H9 (cell line): ENCODE measurements around the gene SLC37A4. TPM values are rescaled to one million over a fixed set of nuclear protein-coding genes. Genes with fewer than 3 reads are reported as not detected.
A peak's percentile ranks its signal among the peaks of the same experiment; 100 is the strongest.
"Not testable (repeated sequence)": the region's sequence is repeated elsewhere in the genome, so short reads cannot be mapped to it uniquely, and the experiment has no call there.

ENCODE experiments used
- DNase-seq: peaks from one replicate; pipeline ENCODE4 v3.0.0-alpha.2; 2017
- H2AFZ ChIP-seq: one replicate; pipeline ENCODE4 v1.6.1; 2013; ENCODE audit warnings: mild to moderate bottlenecking, low read length, control low read depth, moderate library complexity
- H2AK5ac ChIP-seq: 2 replicates; pipeline ENCODE4 v1.6.1; 2013; ENCODE audit warnings: low read length, control low read depth, mixed read lengths; ENCODE audit not compliant: insufficient read length
- H2BK120ac ChIP-seq: one replicate; pipeline ENCODE4 v1.6.1; 2013; ENCODE audit warnings: low read depth, mild to moderate bottlenecking, low read length, control low read depth, inconsistent platforms; ENCODE audit not compliant: poor library complexity, severe bottlenecking
- H2BK12ac ChIP-seq: 2 replicates; pipeline ENCODE4 v1.6.1; 2013; ENCODE audit warnings: low read length, control low read depth, mixed read lengths, low read depth; ENCODE audit not compliant: insufficient read length
- H2BK15ac ChIP-seq: 2 replicates; pipeline ENCODE4 v1.6.1; 2013; ENCODE audit warnings: low read depth, low read length, control low read depth
- H2BK20ac ChIP-seq: one replicate; pipeline ENCODE4 v1.6.1; 2013; ENCODE audit warnings: low read depth, mild to moderate bottlenecking, low read length, control low read depth, inconsistent platforms; ENCODE audit not compliant: poor library complexity, severe bottlenecking
- H2BK5ac ChIP-seq: 2 replicates; pipeline ENCODE4 v1.6.1; 2013; ENCODE audit warnings: low read length, control low read depth, mixed read lengths; ENCODE audit not compliant: insufficient read length
- H3K14ac ChIP-seq: 2 replicates; pipeline ENCODE4 v1.6.1; 2013; ENCODE audit warnings: low read length, control low read depth; ENCODE audit not compliant: insufficient read depth
- H3K18ac ChIP-seq: 2 replicates; pipeline ENCODE4 v1.6.1; 2013; ENCODE audit warnings: low read depth, mild to moderate bottlenecking, mixed read lengths, low read length, control low read depth; ENCODE audit not compliant: insufficient read length
- H3K23ac ChIP-seq: 2 replicates; pipeline ENCODE4 v1.6.1; 2013; ENCODE audit warnings: low read length, control low read depth, mixed read lengths, low read depth; ENCODE audit not compliant: insufficient read length
- H3K23me2 ChIP-seq: 2 replicates; pipeline ENCODE4 v1.6.1; 2013; ENCODE audit warnings: low read depth, mild to moderate bottlenecking, mixed read lengths, low read length, control low read depth; ENCODE audit not compliant: insufficient read length, poor library complexity, severe bottlenecking
- H3K27ac ChIP-seq: 2 replicates; pipeline ENCODE4 v1.5.1; 2013; ENCODE audit warnings: low read length, control low read depth, mixed read lengths, low read depth; ENCODE audit not compliant: insufficient read length
- H3K27me3 ChIP-seq: 2 replicates; pipeline ENCODE4 v1.6.1; 2013; ENCODE audit warnings: low read length, control low read depth, inconsistent platforms; ENCODE audit not compliant: insufficient read depth
- H3K4ac ChIP-seq: 2 replicates; pipeline ENCODE4 v1.6.1; 2013; ENCODE audit warnings: low read depth, mild to moderate bottlenecking, control low read depth, inconsistent platforms, low read length, moderate library complexity
- H3K4me1 ChIP-seq: 2 replicates; pipeline ENCODE4 v1.6.1; 2013; ENCODE audit warnings: low read length, control low read depth, inconsistent platforms; ENCODE audit not compliant: insufficient read depth
- H3K4me2 ChIP-seq: 2 replicates; pipeline ENCODE4 v1.6.1; 2013; ENCODE audit warnings: low read length, control low read depth, mixed read lengths; ENCODE audit not compliant: insufficient read length, insufficient read depth
- H3K56ac ChIP-seq: 2 replicates; pipeline ENCODE4 v1.6.1; 2013; ENCODE audit warnings: low read depth, mild to moderate bottlenecking, mixed read lengths, low read length, control low read depth; ENCODE audit not compliant: insufficient read length
- H3K79me1 ChIP-seq: 2 replicates; pipeline ENCODE4 v1.6.1; 2013; ENCODE audit warnings: low read depth, mild to moderate bottlenecking, moderate library complexity, low read length, control low read depth, inconsistent platforms; ENCODE audit not compliant: insufficient read depth, poor library complexity, severe bottlenecking
- H3K79me2 ChIP-seq: 2 replicates; pipeline ENCODE4 v1.6.1; 2013; ENCODE audit warnings: low read length, control low read depth, inconsistent platforms; ENCODE audit not compliant: insufficient read depth
- H3K9ac ChIP-seq: 2 replicates; pipeline ENCODE4 v1.6.1; 2013; ENCODE audit warnings: low read length, control low read depth, mixed read lengths; ENCODE audit not compliant: insufficient read length; ENCODE audit errors: extremely low read depth
- H3K9me3 ChIP-seq: one replicate; pipeline ENCODE4 v1.6.1; 2013; ENCODE audit warnings: low read depth, low read length, inconsistent platforms; ENCODE audit not compliant: control insufficient read depth
- H3T11ph ChIP-seq: one replicate; pipeline ENCODE4 v1.6.1; 2013; ENCODE audit warnings: mild to moderate bottlenecking, low read length, control low read depth, inconsistent platforms
- H4K20me1 ChIP-seq: one replicate; pipeline ENCODE4 v1.6.1; 2013; ENCODE audit not compliant: control insufficient read depth, insufficient read length, insufficient read depth
- H4K5ac ChIP-seq: 2 replicates; pipeline ENCODE4 v1.6.1; 2013; ENCODE audit warnings: low read depth, mild to moderate bottlenecking, mixed read lengths, low read length, control low read depth; ENCODE audit not compliant: insufficient read length
- H4K8ac ChIP-seq: replicated peaks from 2 replicates; pipeline ENCODE4 v1.6.1; 2013; ENCODE audit warnings: low read length, control low read depth, mixed read lengths, low read depth; ENCODE audit not compliant: insufficient read length
- H4K91ac ChIP-seq: 2 replicates; pipeline ENCODE4 v1.6.1; 2013; ENCODE audit warnings: low read depth, mild to moderate bottlenecking, moderate library complexity, mixed read lengths, low read length, control low read depth; ENCODE audit not compliant: insufficient read length
- H3K27ac Mint-ChIP-seq, 3 experiments: 2 replicates in 2 of 3; 3 replicates in 1 of 3; pipeline ENCODE4 v1.8.0; 2020 to 2021; ENCODE audit warnings: mixed read lengths in 3 of 3, mild to moderate bottlenecking in 1 of 3, moderate library complexity in 1 of 3
- H3K27me3 Mint-ChIP-seq: 2 replicates; pipeline ENCODE4 v1.8.0; 2021; ENCODE audit warnings: low read depth, mild to moderate bottlenecking, moderate library complexity, mixed read lengths
- H3K36me3 Mint-ChIP-seq, 3 experiments: 2 replicates in 2 of 3; 3 replicates in 1 of 3; pipeline ENCODE4 v1.8.0; 2020 to 2021; ENCODE audit warnings: low read depth in 3 of 3, mixed read lengths in 3 of 3; ENCODE audit not compliant: insufficient read depth in 1 of 3
- H3K4me1 Mint-ChIP-seq, 2 experiments: 2 replicates each; pipeline ENCODE4 v1.8.0; 2020; ENCODE audit warnings: mixed read lengths in 2 of 2
- H3K4me3 Mint-ChIP-seq, 2 experiments: 2 replicates in 1 of 2; 3 replicates in 1 of 2; pipeline ENCODE4 v1.8.0; 2020 to 2021; ENCODE audit warnings: mild to moderate bottlenecking in 2 of 2, mixed read lengths in 2 of 2, moderate library complexity in 1 of 2
- H3K9me3 Mint-ChIP-seq, 2 experiments: 2 replicates in 1 of 2; 3 replicates in 1 of 2; pipeline ENCODE4 v1.8.0; 2020; ENCODE audit warnings: mild to moderate bottlenecking in 2 of 2, mixed read lengths in 2 of 2, moderate library complexity in 1 of 2
- CTCF ChIP-seq: fragments of 200-600 bp; sonication (generic); conservative IDR thresholded peaks from 3 replicates; pipeline ENCODE4 v1.8.0; 2021; ENCODE audit warnings: antibody characterized with exemption, mild to moderate bottlenecking
- WGBS: extraction: QIAGEN DNeasy Blood & Tissue Kit; methylation state at CpG from one replicate; pipeline ENCODE4 v1.1.7; 2013; ENCODE audit warnings: missing lambda C conversion rate, low lambda C conversion rate, mixed read lengths; ENCODE audit not compliant: insufficient read length; ENCODE audit errors: extremely low coverage; 5-methylcytosine and 5-hydroxymethylcytosine counted together
- total RNA-seq: library from RNA; stranded (reverse); gene quantifications from 2 replicates; pipeline ENCODE4 v1.2.1, GENCODE V29; 2021

The SLC37A4 gene
- total RNA-seq, 1 experiment from 2014 or later, result 41.0 TPM

- DNase-seq, result peak; percentile 97
- Histone ChIP-seq H3K14ac (peak within 1 kb of the TSS; percentile 92), H4K91ac (no peak within 1 kb of the TSS), H4K8ac (no peak within 1 kb of the TSS), H2BK20ac (no peak within 1 kb of the TSS), H3K56ac (no peak within 1 kb of the TSS), H3T11ph (peak within 1 kb of the TSS; percentile 20), H3K4me2 (peak within 1 kb of the TSS; percentile 71), H2AFZ (peak within 1 kb of the TSS; percentile 88), H2BK12ac (no peak within 1 kb of the TSS), H2BK5ac (no peak within 1 kb of the TSS), H3K23me2 (peaks cover 10% of the 10 kb centered on the region), H3K79me2 (peaks cover 15% of the 10 kb centered on the region; the same call in 1 of the 2 replicates), H4K20me1 (no peaks in the 10 kb centered on the region), H2BK120ac (no peak within 1 kb of the TSS), H4K5ac (no peak within 1 kb of the TSS), H3K27ac (peak within 1 kb of the TSS; percentile 69), H2AK5ac (no peak within 1 kb of the TSS), H3K9ac (peak within 1 kb of the TSS; percentile 95), H2BK15ac (no peak within 1 kb of the TSS), H3K4me1 (no peaks in the 10 kb centered on the region), H3K4ac (no peak within 1 kb of the TSS; the same call in 1 of the 2 replicates), H3K23ac (no peak within 1 kb of the TSS), H3K9me3 (no peaks in the 10 kb centered on the region), H3K27me3 (no peaks in the 10 kb centered on the region), H3K18ac (peak within 1 kb of the TSS; percentile 82), H3K79me1 (peaks cover 2% of the 10 kb centered on the region)
- H3K4me3 Mint-ChIP-seq, result peak within 1 kb of the TSS; percentile 97 to 99
- peaks cover 10 to 22% of the 10 kb centered on the region in 2 experiments for H3K4me1 Mint-ChIP-seq
- no peaks in the 10 kb centered on the region; the same call in 1 of the 2 replicates for H3K27me3 Mint-ChIP-seq
- TF ChIP-seq CTCF, result no peak
- H3K9me3 Mint-ChIP-seq, result no peaks in the 10 kb centered on the region
- H3K36me3 Mint-ChIP-seq, result peaks cover 51 to 78% (median 75%) of the 10 kb centered on the region in 3 experiments
- WGBS, result no CpG with 5 or more reads among the region's 63 CpGs
- peak within 1 kb of the TSS; percentile 99 to 100 (median 99) for H3K27ac Mint-ChIP-seq
Observed at GRCh38 chr11:119018074-119018938, 12.4 kb downstream of the SLC37A4 start, which contains the start of the genes RPS25 and TRAPPC4. Gene RPS25 (minus strand): TSS chr11:119018343. CDS start chr11:119018284, 59 bp downstream. Gene TRAPPC4 (plus strand): TSS chr11:119018766. CDS start chr11:119018796, 30 bp downstream.

DNA sequence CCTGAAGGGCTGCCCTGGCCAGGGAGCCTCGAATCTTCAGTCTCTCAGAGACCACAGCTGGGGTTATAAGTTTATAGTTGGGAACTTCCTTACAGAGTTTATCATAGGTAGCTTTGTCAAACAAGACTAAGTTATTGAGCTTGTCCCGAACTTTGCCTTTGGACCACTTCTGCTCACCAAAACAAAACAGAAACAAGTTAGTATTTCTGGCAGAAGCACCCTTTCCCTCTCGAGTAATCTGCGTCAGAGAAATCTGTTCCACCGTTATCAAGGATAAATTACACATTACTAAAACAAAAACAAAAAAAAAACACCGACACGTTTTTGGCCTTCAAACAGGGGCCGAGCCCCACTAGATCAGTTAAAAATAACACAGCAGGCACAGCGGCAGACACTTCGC, 13.3 kb downstream of the SLC37A4 start:
- H2AK5ac ChIP-seq, result not testable (repeated sequence)
- peaks cover 15% of the 10 kb centered on the region; the same call in 1 of the 2 replicates for H3K79me2 ChIP-seq

More for the DNA sequence above, 13.3 kb downstream of the SLC37A4 start:
- not testable (repeated sequence) for H3K18ac ChIP-seq, H3K14ac ChIP-seq, H3K4ac ChIP-seq, H4K8ac ChIP-seq, H3T11ph ChIP-seq, H2BK5ac ChIP-seq, H2BK12ac ChIP-seq, H3K27me3 Mint-ChIP-seq, H3K4me1 ChIP-seq, H3K27ac ChIP-seq, H3K79me1 ChIP-seq, H4K91ac ChIP-seq, H4K20me1 ChIP-seq, DNase-seq, H2BK120ac ChIP-seq, H2AFZ ChIP-seq, H2BK15ac ChIP-seq, H3K23ac ChIP-seq, H3K56ac ChIP-seq, H3K27me3 ChIP-seq, H2BK20ac ChIP-seq, H3K9me3 Mint-ChIP-seq, H3K9me3 ChIP-seq, H4K5ac ChIP-seq
- Histone ChIP-seq H3K23me2 (peaks cover 10% of the 10 kb centered on the region), H3K9ac (peak overlapping the region; percentile 94), H3K4me2 (peak overlapping the region; percentile 71)
- no CpG with 5 or more reads among the region's 10 CpGs for WGBS
- Mint-ChIP-seq H3K4me1 (peaks cover 10 to 22% of the 10 kb centered on the region in 2 experiments), H3K36me3 (peaks cover 51 to 78% (median 78%) of the 10 kb centered on the region in 3 experiments), H3K27ac (peak overlapping the region; percentile 99 to 100 (median 99); a peak in 6 of 7 replicates), H3K4me3 (peak overlapping the region; percentile 97 to 99)
